Nephron (organoid): ENCODE results near the gene CEP78.
"Not testable (repeated sequence)": the region's sequence is repeated elsewhere in the genome, so short reads cannot be mapped to it uniquely, and the experiment has no call there.

Experiments
- H3K27ac Mint-ChIP-seq, 3 experiments: 2 replicates each; pipeline ENCODE4 v1.8.0; 2020; ENCODE audit warnings: mixed read lengths in 3 of 3, mild to moderate bottlenecking in 2 of 3, moderate library complexity in 1 of 3
- H3K27me3 Mint-ChIP-seq: 2 replicates; pipeline ENCODE4 v1.8.0; 2021; ENCODE audit warnings: low read depth, mild to moderate bottlenecking, moderate library complexity, mixed read lengths
- H3K36me3 Mint-ChIP-seq: 2 replicates; pipeline ENCODE4 v1.8.0; 2020; ENCODE audit warnings: low read depth, mixed read lengths
- H3K4me1 Mint-ChIP-seq: 2 replicates; pipeline ENCODE4 v1.8.0; 2020; ENCODE audit warnings: mixed read lengths
- H3K4me3 Mint-ChIP-seq, 3 experiments: 2 replicates each; pipeline ENCODE4 v1.8.0; 2020; ENCODE audit warnings: mild to moderate bottlenecking in 3 of 3, mixed read lengths in 3 of 3, moderate library complexity in 2 of 3
- H3K9me3 Mint-ChIP-seq: 2 replicates; pipeline ENCODE4 v1.8.0; 2020; ENCODE audit warnings: mixed read lengths
- TF ChIP-seq, protein P1 (sequence below), 3 experiments: fragments of 200-600 bp; sonication (generic); IDR thresholded peaks; one replicate each; pipeline ENCODE4 v1.5.0; 2021; ENCODE audit warnings: antibody characterized with exemption in 3 of 3; ENCODE audit not compliant: unreplicated experiment in 3 of 3

Gene CEP78

DNA sequence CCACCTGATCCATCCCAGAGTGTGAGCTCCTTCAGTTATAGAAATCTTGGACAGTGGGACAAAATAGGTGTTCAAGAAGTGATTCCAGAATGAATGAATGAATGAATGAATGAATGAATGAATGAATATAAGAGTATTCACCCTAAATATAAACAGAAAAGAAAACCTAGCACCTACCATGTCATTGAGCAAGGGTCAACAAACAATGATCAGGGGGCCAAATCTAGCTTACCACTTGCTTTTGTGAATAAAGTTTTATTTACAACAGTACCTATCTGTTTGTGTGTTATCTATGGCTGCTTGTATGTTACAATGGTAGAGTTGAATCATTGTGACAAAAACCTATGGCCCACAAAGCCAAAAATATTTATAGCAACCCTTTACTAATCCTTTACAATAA lies 43.9 kb upstream of the CEP78 start:
- Mint-ChIP-seq H3K27me3 (no peaks in the 10 kb centered on the region), H3K9me3 (no peaks in the 10 kb centered on the region), H3K27ac (no peak overlapping the region), H3K36me3 (no peaks in the 10 kb centered on the region), H3K4me1 (no peaks in the 10 kb centered on the region), H3K4me3 (no peak overlapping the region)
- TF ChIP-seq, protein P1, sequence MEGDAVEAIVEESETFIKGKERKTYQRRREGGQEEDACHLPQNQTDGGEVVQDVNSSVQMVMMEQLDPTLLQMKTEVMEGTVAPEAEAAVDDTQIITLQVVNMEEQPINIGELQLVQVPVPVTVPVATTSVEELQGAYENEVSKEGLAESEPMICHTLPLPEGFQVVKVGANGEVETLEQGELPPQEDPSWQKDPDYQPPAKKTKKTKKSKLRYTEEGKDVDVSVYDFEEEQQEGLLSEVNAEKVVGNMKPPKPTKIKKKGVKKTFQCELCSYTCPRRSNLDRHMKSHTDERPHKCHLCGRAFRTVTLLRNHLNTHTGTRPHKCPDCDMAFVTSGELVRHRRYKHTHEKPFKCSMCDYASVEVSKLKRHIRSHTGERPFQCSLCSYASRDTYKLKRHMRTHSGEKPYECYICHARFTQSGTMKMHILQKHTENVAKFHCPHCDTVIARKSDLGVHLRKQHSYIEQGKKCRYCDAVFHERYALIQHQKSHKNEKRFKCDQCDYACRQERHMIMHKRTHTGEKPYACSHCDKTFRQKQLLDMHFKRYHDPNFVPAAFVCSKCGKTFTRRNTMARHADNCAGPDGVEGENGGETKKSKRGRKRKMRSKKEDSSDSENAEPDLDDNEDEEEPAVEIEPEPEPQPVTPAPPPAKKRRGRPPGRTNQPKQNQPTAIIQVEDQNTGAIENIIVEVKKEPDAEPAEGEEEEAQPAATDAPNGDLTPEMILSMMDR (IDR thresholded peaks at IDR 0.05; ENCODE audit: unreplicated experiment in 3 of 3) = no peak

DNA sequence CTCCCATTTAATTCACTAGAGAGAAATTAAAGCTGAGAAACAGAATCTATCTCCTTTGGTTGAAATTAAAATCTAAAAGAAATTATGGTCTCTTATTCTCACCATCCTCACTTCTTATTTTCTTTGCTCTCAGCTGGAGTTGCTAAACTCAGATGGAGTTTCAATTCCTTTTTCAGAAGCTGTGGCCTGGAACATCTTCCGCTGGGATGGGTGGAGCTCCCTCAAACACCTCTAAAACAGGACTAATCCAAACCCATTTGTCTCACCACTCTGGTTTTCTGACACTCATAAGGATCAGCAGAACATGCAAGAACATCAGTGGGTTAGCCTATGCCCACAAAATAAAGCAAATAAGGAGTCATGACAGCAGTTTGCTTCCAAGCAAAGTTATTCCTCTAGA lies 39.6 kb upstream of the CEP78 start:
- TF ChIP-seq, protein P1 (IDR thresholded peaks at IDR 0.05; ENCODE audit: unreplicated experiment in 3 of 3) = no peak
- Mint-ChIP-seq H3K27ac (no peak overlapping the region), H3K27me3 (no peaks in the 10 kb centered on the region), H3K36me3 (no peaks in the 10 kb centered on the region), H3K9me3 (no peaks in the 10 kb centered on the region), H3K4me1 (no peaks in the 10 kb centered on the region), H3K4me3 (no peak overlapping the region)

DNA sequence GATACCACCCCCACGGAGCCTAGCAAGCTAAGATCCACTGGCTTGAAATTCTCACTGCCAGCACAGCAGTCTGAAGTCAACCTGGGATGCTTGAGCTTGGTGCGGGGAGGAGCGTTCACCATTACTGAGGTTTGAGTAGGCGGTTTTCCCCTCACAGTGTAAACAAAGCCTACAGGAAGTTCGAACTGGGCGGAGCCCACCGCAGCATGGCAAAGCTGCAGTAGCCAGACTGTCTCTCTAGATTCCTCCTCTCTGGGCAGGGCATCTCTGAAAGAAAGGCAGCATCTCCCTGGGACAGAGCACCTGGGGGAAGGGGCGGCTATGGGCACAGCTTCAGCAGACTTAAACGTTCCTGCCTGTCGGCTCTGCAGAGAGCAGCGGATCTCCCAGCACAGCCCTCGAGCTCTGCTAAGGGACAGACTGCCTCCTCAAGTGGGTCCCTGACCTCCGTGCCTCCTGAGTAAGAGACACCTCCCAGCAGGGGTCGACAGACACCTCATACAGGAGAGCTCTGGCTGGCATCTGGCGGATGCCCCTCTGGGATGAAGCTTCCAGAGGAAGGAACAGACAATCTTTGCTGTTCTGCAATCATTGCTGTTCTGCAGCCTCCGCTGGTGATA lies 34.6 kb upstream of the CEP78 start:
- not testable (repeated sequence) for H3K36me3 Mint-ChIP-seq, H3K9me3 Mint-ChIP-seq, H3K27ac Mint-ChIP-seq, H3K4me3 Mint-ChIP-seq, H3K4me1 Mint-ChIP-seq, H3K27me3 Mint-ChIP-seq

DNA sequence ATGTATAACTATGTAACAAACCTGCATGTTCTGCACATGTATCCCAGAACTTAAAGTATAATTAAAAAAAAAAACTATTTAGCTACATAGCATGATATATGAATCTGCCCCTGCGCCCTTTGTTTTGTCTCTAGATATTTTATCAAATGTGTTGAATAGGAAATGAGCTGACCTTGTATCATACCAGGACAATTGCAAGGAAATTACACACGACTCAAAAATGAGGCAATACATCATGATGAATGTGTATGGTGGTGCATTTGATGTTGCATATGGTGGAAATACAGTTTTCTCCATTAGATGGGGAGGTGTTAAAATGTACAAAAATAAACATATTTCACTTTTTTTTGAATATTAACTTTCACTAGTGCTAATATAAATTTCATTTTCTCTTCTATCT lies 28.6 kb upstream of the CEP78 start:
- H3K27me3 Mint-ChIP-seq = peaks cover 7% of the 10 kb centered on the region
- TF ChIP-seq, protein P1 (IDR thresholded peaks at IDR 0.05; ENCODE audit: unreplicated experiment in 3 of 3) = no peak
- no peak overlapping the region for H3K4me3 Mint-ChIP-seq
- H3K9me3 Mint-ChIP-seq = peaks cover 5% of the 10 kb centered on the region
- H3K4me1 Mint-ChIP-seq = no peaks in the 10 kb centered on the region
- H3K27ac Mint-ChIP-seq = no peak overlapping the region
- no peaks in the 10 kb centered on the region for H3K36me3 Mint-ChIP-seq

DNA sequence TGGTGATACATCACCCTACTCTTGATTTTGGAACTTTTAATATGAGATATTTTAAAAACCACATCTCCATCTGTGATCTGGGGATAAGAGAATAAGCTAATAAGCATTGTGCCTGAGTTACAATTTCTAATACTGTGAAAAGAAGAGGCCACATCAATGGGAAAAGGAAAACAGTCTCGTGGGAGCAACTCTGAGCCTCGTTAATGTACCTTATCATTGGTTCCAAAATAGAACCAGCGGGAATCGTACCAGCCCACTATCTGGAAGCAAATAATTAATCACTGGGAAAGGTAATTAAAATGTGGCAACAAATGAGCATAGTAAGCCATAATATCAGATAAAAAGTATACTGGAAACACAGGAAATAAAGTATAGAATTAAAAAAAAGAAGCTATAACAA lies 28.0 kb upstream of the CEP78 start:
- H3K27ac Mint-ChIP-seq = no peak overlapping the region
- H3K9me3 Mint-ChIP-seq = peaks cover 3% of the 10 kb centered on the region
- TF ChIP-seq, protein P1 (IDR thresholded peaks at IDR 0.05; ENCODE audit: unreplicated experiment in 3 of 3) = no peak
- H3K36me3 Mint-ChIP-seq = no peaks in the 10 kb centered on the region
- H3K27me3 Mint-ChIP-seq = peaks cover 7% of the 10 kb centered on the region
- no peaks in the 10 kb centered on the region for H3K4me1 Mint-ChIP-seq
- no peak overlapping the region for H3K4me3 Mint-ChIP-seq

DNA sequence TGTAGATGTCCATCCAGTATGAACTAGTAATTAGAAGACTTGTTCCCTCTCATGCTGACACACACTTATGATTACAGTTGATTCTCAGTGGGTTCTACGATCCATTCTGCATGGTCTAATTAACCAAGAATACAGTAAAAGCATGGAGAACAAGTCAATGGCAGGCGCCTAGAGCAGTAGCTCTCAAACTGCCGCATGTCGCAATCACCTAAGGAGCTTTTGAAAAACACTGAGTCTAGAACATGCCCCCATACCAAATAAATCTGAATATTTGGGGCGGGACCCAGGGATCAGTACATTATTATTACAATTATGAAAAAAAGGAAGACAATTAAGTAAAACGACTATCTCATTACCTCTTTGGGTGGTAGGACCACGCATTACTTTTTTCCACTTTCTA lies 26.7 kb upstream of the CEP78 start:
- H3K4me1 Mint-ChIP-seq = peaks cover 6% of the 10 kb centered on the region

More for the DNA sequence above, 26.7 kb upstream of the CEP78 start:
- Mint-ChIP-seq H3K4me3 (no peak overlapping the region), H3K9me3 (peaks cover 3% of the 10 kb centered on the region), H3K27ac (no peak overlapping the region), H3K36me3 (no peaks in the 10 kb centered on the region), H3K27me3 (peaks cover 3% of the 10 kb centered on the region)
- TF ChIP-seq, protein P1 (IDR thresholded peaks at IDR 0.05; ENCODE audit: unreplicated experiment in 3 of 3) = no peak
